Measurements from ENCODE around the gene FAIM2. TPM values are rescaled to one million over a fixed set of nuclear protein-coding genes. Genes with fewer than 3 reads are reported as not detected.

The FAIM2 gene
- total RNA-seq, 1 donor from 2014 or later = 0.47 TPM

GRCh38 chr12:49943625-49943960 is 39.9 kb upstream of the FAIM2 start:
- no peak for DNase-seq (ENCODE audit: low spot score)
- H3K27ac Mint-ChIP-seq (ENCODE audit: unreplicated experiment) = no peak overlapping the region
- no peaks in the 10 kb centered on the region for H3K9me3 Mint-ChIP-seq (ENCODE audit: low read depth)
- no peaks in the 10 kb centered on the region for H3K27me3 Mint-ChIP-seq (ENCODE audit: low read depth)
- no peak for TF ChIP-seq CTCF (IDR thresholded peaks at IDR 0.05)
- H3K36me3 Mint-ChIP-seq (ENCODE audit: low read depth) = no peaks in the 10 kb centered on the region
- H3K4me1 Mint-ChIP-seq (ENCODE audit: low read depth) = peaks cover 12% of the 10 kb centered on the region
- H3K4me3 Mint-ChIP-seq (ENCODE audit: unreplicated experiment) = no peak overlapping the region

- Mint-ChIP-seq H3K9me3 (ENCODE audit: low read depth) (no peaks in the 10 kb centered on the region), H3K4me1 (ENCODE audit: low read depth) (peaks cover 12% of the 10 kb centered on the region), H3K27ac (ENCODE audit: unreplicated experiment) (no peak overlapping the region), H3K27me3 (ENCODE audit: low read depth) (no peaks in the 10 kb centered on the region), H3K36me3 (ENCODE audit: low read depth) (no peaks in the 10 kb centered on the region), H3K4me3 (ENCODE audit: unreplicated experiment) (no peak overlapping the region)
- no peak for TF ChIP-seq CTCF (IDR thresholded peaks at IDR 0.05)
- no peak for DNase-seq (ENCODE audit: low spot score)
Measured at GRCh38 chr12:49942921-49943624, 39.4 kb upstream of the FAIM2 start.

- H3K9me3 Mint-ChIP-seq (ENCODE audit: low read depth) = no peaks in the 10 kb centered on the region
- H3K27me3 Mint-ChIP-seq (ENCODE audit: low read depth) = no peaks in the 10 kb centered on the region
- H3K4me3 Mint-ChIP-seq (ENCODE audit: unreplicated experiment) = no peak overlapping the region
- DNase-seq (ENCODE audit: low spot score) = no peak
- H3K27ac Mint-ChIP-seq (ENCODE audit: unreplicated experiment) = no peak overlapping the region
- H3K36me3 Mint-ChIP-seq (ENCODE audit: low read depth) = no peaks in the 10 kb centered on the region
- TF ChIP-seq CTCF (IDR thresholded peaks at IDR 0.05) = no peak
- peaks cover 12% of the 10 kb centered on the region for H3K4me1 Mint-ChIP-seq (ENCODE audit: low read depth)
Measured at GRCh38 chr12:49942512-49942893, 38.8 kb upstream of the FAIM2 start.

GRCh38 chr12:49941556-49942511 is 38.1 kb upstream of the FAIM2 start:
- Mint-ChIP-seq H3K36me3 (ENCODE audit: low read depth) (no peaks in the 10 kb centered on the region), H3K27ac (ENCODE audit: unreplicated experiment) (no peak overlapping the region), H3K9me3 (ENCODE audit: low read depth) (no peaks in the 10 kb centered on the region), H3K4me1 (ENCODE audit: low read depth) (peaks cover 12% of the 10 kb centered on the region), H3K27me3 (ENCODE audit: low read depth) (no peaks in the 10 kb centered on the region), H3K4me3 (ENCODE audit: unreplicated experiment) (no peak overlapping the region)
- no peak for TF ChIP-seq CTCF (IDR thresholded peaks at IDR 0.05)
- DNase-seq (ENCODE audit: low spot score) = no peak

- DNase-seq (ENCODE audit: low spot score) = no peak
- no peak overlapping the region for H3K27ac Mint-ChIP-seq (ENCODE audit: unreplicated experiment)
- no peaks in the 10 kb centered on the region for H3K4me1 Mint-ChIP-seq (ENCODE audit: low read depth)
- no peak overlapping the region for H3K4me3 Mint-ChIP-seq (ENCODE audit: unreplicated experiment)
- H3K27me3 Mint-ChIP-seq (ENCODE audit: low read depth) = no peaks in the 10 kb centered on the region
- H3K36me3 Mint-ChIP-seq (ENCODE audit: low read depth) = no peaks in the 10 kb centered on the region
- peaks cover 2% of the 10 kb centered on the region for H3K9me3 Mint-ChIP-seq (ENCODE audit: low read depth)
- TF ChIP-seq CTCF (IDR thresholded peaks at IDR 0.05) = no peak
Measured at GRCh38 chr12:49939707-49940106, 36.0 kb upstream of the FAIM2 start.

All from chondrocyte (in vitro differentiated cells).